ENCODE results near the gene DOC2A. TPM values are rescaled to one million over a fixed set of nuclear protein-coding genes. Genes with fewer than 3 reads are reported as not detected.

The DOC2A gene
- total RNA-seq = 0.76 TPM in 1 of 2 replicates, not detected in the other

GRCh38 chr16:30010844-30011713 is at the start of gene DOC2A:
Gene DOC2A, minus strand, starts transcription at chr16:30011027. Its CDS starts 805 bp downstream, at chr16:30010222.

GRCh38 chr16:30030841-30031413 is 20.1 kb upstream of the DOC2A start, which contains the start of gene TLCD3B:
Gene TLCD3B, minus strand, starts transcription at chr16:30031271. Its CDS starts 744 bp downstream, at chr16:30030527.

GRCh38 chr16:30022887-30023286 is 12.1 kb upstream of the DOC2A start, which contains the start of gene C16orf92:
Gene C16orf92, plus strand, starts transcription at chr16:30023198. Its CDS starts 143 bp downstream, at chr16:30023341.

GRCh38 chr16:29995911-29996765 is 14.7 kb downstream of the DOC2A start, which contains the start of gene INO80E:
Gene INO80E, plus strand, starts transcription at chr16:29996241. Its CDS starts 70 bp downstream, at chr16:29996311.

GRCh38 chr16:29995324-29995910 is 15.4 kb downstream of the DOC2A start, which contains the start of gene HIRIP3:
Gene HIRIP3, minus strand, starts transcription at chr16:29995617. Its CDS starts 12 bp downstream, at chr16:29995605.

GRCh38 chr16:29973384-29974246 is 37.2 kb downstream of the DOC2A start, which contains the start of gene TAOK2:
Gene TAOK2, plus strand, starts transcription at chr16:29973868. Its CDS starts 3,905 bp downstream, at chr16:29977773.

GRCh38 chr16:29961479-29962343 is 49.1 kb downstream of the DOC2A start, which contains the start of gene TMEM219:
Gene TMEM219, plus strand, starts transcription at chr16:29962079. Its CDS starts 1,065 bp downstream, at chr16:29963144.

Other genes starting within 250 kb of the DOC2A start
- under 0.01 TPM in 1 of 2 replicates, not detected in the other for gene ZG16, start 232.8 kb downstream of the DOC2A start, total RNA-seq
- gene KIF22, start 220.3 kb downstream of the DOC2A start, total RNA-seq = 64.7 and 67.6 TPM in 2 replicates
- gene MAZ, start 204.5 kb downstream of the DOC2A start, total RNA-seq = 111 and 160 TPM in 2 replicates
- 0.65 and 1.1 TPM in 2 replicates for gene PRRT2, start 198.8 kb downstream of the DOC2A start, total RNA-seq
- 27.0 and 36.9 TPM in 2 replicates for gene PAGR1, start 194.9 kb downstream of the DOC2A start, total RNA-seq
- 167 and 215 TPM in 2 replicates for gene MVP, start 190.6 kb downstream of the DOC2A start, total RNA-seq
- gene CDIPT, start 147.8 kb downstream of the DOC2A start, total RNA-seq = 55.2 and 70.4 TPM in 2 replicates
- 1.2 and 3.9 TPM in 2 replicates for gene SEZ6L2, start 111.5 kb downstream of the DOC2A start, total RNA-seq
- 1.2 and 3.6 TPM in 2 replicates for gene ASPHD1, start 110.5 kb downstream of the DOC2A start, total RNA-seq
- 5.8 and 8.8 TPM in 2 replicates for gene KCTD13, start 84.8 kb downstream of the DOC2A start, total RNA-seq
- gene TMEM219, start 48.9 kb downstream of the DOC2A start, total RNA-seq = 73.1 TPM in 2 replicates
- 86.4 and 95.9 TPM in 2 replicates for gene TAOK2, start 37.2 kb downstream of the DOC2A start, total RNA-seq
- gene HIRIP3, start 15.4 kb downstream of the DOC2A start, total RNA-seq = 5.5 and 8.4 TPM in 2 replicates
- 20.8 and 65.8 TPM in 2 replicates for gene INO80E, start 14.8 kb downstream of the DOC2A start, total RNA-seq
- gene C16orf92, start 12.2 kb upstream of the DOC2A start, total RNA-seq = not detected in 2 replicates
- gene TLCD3B, start 20.2 kb upstream of the DOC2A start, total RNA-seq = 0.32 TPM in 1 of 2 replicates, not detected in the other
- 265 and 367 TPM in 2 replicates for gene ALDOA, start 54.7 kb upstream of the DOC2A start, total RNA-seq
- 256 and 366 TPM in 2 replicates for gene PPP4C, start 65.0 kb upstream of the DOC2A start, total RNA-seq
- gene TBX6, start 80.9 kb upstream of the DOC2A start, total RNA-seq = under 0.01 and 0.15 TPM in 2 replicates
- 12.0 and 20.1 TPM in 2 replicates for gene YPEL3, start 85.2 kb upstream of the DOC2A start, total RNA-seq
- gene GDPD3, start 102.5 kb upstream of the DOC2A start, total RNA-seq = 0.32 and 0.61 TPM in 2 replicates
- 20.5 and 31.8 TPM in 2 replicates for gene MAPK3, start 112.2 kb upstream of the DOC2A start, total RNA-seq
- 1.2 and 4.2 TPM in 2 replicates for gene CORO1A, start 172.6 kb upstream of the DOC2A start, total RNA-seq
- 161 and 183 TPM in 2 replicates for gene BOLA2B, start 182.6 kb upstream of the DOC2A start, total RNA-seq
- gene SLX1A, start 182.8 kb upstream of the DOC2A start, total RNA-seq = 38.9 and 52.3 TPM in 2 replicates
- gene SULT1A3, start 188.2 kb upstream of the DOC2A start, total RNA-seq = 4.0 and 4.2 TPM in 2 replicates
- 0.65 TPM in 1 of 2 replicates, not detected in the other for gene NPIPB13, start 237.5 kb upstream of the DOC2A start, total RNA-seq

Measured in epithelial cell of umbilical artery (primary cell).